ENCODE data around the gene FAM9A.

- no peak for TF ChIP-seq EZH2 (IDR thresholded peaks at IDR 0.05; ENCODE audit: borderline replicate concordance, low read length)
- TF ChIP-seq, protein P1, sequence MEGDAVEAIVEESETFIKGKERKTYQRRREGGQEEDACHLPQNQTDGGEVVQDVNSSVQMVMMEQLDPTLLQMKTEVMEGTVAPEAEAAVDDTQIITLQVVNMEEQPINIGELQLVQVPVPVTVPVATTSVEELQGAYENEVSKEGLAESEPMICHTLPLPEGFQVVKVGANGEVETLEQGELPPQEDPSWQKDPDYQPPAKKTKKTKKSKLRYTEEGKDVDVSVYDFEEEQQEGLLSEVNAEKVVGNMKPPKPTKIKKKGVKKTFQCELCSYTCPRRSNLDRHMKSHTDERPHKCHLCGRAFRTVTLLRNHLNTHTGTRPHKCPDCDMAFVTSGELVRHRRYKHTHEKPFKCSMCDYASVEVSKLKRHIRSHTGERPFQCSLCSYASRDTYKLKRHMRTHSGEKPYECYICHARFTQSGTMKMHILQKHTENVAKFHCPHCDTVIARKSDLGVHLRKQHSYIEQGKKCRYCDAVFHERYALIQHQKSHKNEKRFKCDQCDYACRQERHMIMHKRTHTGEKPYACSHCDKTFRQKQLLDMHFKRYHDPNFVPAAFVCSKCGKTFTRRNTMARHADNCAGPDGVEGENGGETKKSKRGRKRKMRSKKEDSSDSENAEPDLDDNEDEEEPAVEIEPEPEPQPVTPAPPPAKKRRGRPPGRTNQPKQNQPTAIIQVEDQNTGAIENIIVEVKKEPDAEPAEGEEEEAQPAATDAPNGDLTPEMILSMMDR (IDR thresholded peaks at IDR 0.05; ENCODE audit: low read length), result no peak
Observed at GRCh38 chrX:8783714-8784098, 17.5 kb downstream of the FAM9A start.

Data from OCI-LY1 (cell line).